ENCODE results near the gene PDE3A.

Gene PDE3A

GRCh38 chr12:20415028-20415427 is 46.7 kb downstream of the PDE3A start:
- H3K9me3 Mint-ChIP-seq, result no peaks in the 10 kb centered on the region
- peaks cover 7% of the 10 kb centered on the region for H3K27me3 Mint-ChIP-seq (ENCODE audit: low read depth, poor library complexity)
- no peak overlapping the region for H3K27ac Mint-ChIP-seq
- no peak overlapping the region for H3K4me3 Mint-ChIP-seq
- no peaks in the 10 kb centered on the region for H3K4me1 Mint-ChIP-seq
- TF ChIP-seq CTCF (IDR thresholded peaks at IDR 0.05), result no peak
- no peak for DNase-seq
- H3K36me3 Mint-ChIP-seq (ENCODE audit: low read depth), result no peaks in the 10 kb centered on the region

- no peak for DNase-seq
- Mint-ChIP-seq H3K4me1 (no peaks in the 10 kb centered on the region), H3K36me3 (ENCODE audit: low read depth) (no peaks in the 10 kb centered on the region)
Observed at GRCh38 chr12:20415641-20416040, 47.3 kb downstream of the PDE3A start.

GRCh38 chr12:20420557-20420956 is 52.2 kb downstream of the PDE3A start:
- no peak overlapping the region for H3K27ac Mint-ChIP-seq
- H3K4me3 Mint-ChIP-seq, result no peak overlapping the region
- peaks cover 2% of the 10 kb centered on the region for H3K27me3 Mint-ChIP-seq (ENCODE audit: low read depth, poor library complexity)
- no peaks in the 10 kb centered on the region for H3K9me3 Mint-ChIP-seq
- no peaks in the 10 kb centered on the region for H3K36me3 Mint-ChIP-seq (ENCODE audit: low read depth)
- DNase-seq, result no peak
- peaks cover 14% of the 10 kb centered on the region for H3K4me1 Mint-ChIP-seq
- no peak for TF ChIP-seq CTCF (IDR thresholded peaks at IDR 0.05)

More at GRCh38 chr12:20415641-20416040, 47.3 kb downstream of the PDE3A start:
- Mint-ChIP-seq H3K9me3 (no peaks in the 10 kb centered on the region), H3K4me3 (no peak overlapping the region), H3K27ac (no peak overlapping the region), H3K27me3 (ENCODE audit: low read depth, poor library complexity) (peaks cover 5% of the 10 kb centered on the region)
- TF ChIP-seq CTCF (IDR thresholded peaks at IDR 0.05), result no peak

- Mint-ChIP-seq H3K9me3 (no peaks in the 10 kb centered on the region), H3K27me3 (ENCODE audit: low read depth, poor library complexity) (peaks cover 2% of the 10 kb centered on the region), H3K27ac (no peak overlapping the region), H3K4me1 (peaks cover 14% of the 10 kb centered on the region), H3K4me3 (no peak overlapping the region), H3K36me3 (ENCODE audit: low read depth) (no peaks in the 10 kb centered on the region)
- peak; percentile 8 for DNase-seq
- no peak for TF ChIP-seq CTCF (IDR thresholded peaks at IDR 0.05)
Observed at GRCh38 chr12:20421421-20421820, 53.1 kb downstream of the PDE3A start.

GRCh38 chr12:20423557-20423956 is 55.2 kb downstream of the PDE3A start:
- DNase-seq, result no peak
- no peak overlapping the region for H3K4me3 Mint-ChIP-seq
- H3K27me3 Mint-ChIP-seq (ENCODE audit: low read depth, poor library complexity), result peaks cover 2% of the 10 kb centered on the region
- no peak for TF ChIP-seq CTCF (IDR thresholded peaks at IDR 0.05)
- no peak overlapping the region for H3K27ac Mint-ChIP-seq
- H3K36me3 Mint-ChIP-seq (ENCODE audit: low read depth), result no peaks in the 10 kb centered on the region
- peaks cover 14% of the 10 kb centered on the region for H3K4me1 Mint-ChIP-seq
- no peaks in the 10 kb centered on the region for H3K9me3 Mint-ChIP-seq

GRCh38 chr12:20424841-20425240 is 56.5 kb downstream of the PDE3A start:
- no peak overlapping the region for H3K27ac Mint-ChIP-seq
- peaks cover 14% of the 10 kb centered on the region for H3K4me1 Mint-ChIP-seq
- peaks cover 2% of the 10 kb centered on the region for H3K27me3 Mint-ChIP-seq (ENCODE audit: low read depth, poor library complexity)
- no peak for DNase-seq
- H3K36me3 Mint-ChIP-seq (ENCODE audit: low read depth), result no peaks in the 10 kb centered on the region
- no peaks in the 10 kb centered on the region for H3K9me3 Mint-ChIP-seq
- no peak overlapping the region for H3K4me3 Mint-ChIP-seq
- TF ChIP-seq CTCF (IDR thresholded peaks at IDR 0.05), result no peak
